ENCODE measurements around the gene ACOX1.

DNA sequence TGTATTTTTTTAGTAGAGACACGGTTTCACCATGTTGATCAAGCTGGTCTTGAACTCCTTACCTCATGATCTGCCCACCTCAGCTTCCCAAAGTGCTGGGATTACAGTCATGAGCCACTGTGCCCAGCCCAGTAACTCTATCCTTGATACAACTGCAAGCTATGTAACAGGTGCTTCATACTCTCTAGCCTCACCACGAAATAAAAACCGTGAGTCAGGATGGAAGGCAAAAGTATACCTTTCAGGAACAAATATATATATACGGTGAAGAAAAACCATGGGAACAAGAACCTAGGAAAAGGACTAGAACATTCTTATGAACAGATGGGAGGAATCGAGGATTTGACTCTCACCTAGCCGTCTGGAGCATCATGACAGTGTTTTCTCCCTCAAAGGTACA is 28.5 kb downstream of the ACOX1 start:
- TF ChIP-seq, protein P1, sequence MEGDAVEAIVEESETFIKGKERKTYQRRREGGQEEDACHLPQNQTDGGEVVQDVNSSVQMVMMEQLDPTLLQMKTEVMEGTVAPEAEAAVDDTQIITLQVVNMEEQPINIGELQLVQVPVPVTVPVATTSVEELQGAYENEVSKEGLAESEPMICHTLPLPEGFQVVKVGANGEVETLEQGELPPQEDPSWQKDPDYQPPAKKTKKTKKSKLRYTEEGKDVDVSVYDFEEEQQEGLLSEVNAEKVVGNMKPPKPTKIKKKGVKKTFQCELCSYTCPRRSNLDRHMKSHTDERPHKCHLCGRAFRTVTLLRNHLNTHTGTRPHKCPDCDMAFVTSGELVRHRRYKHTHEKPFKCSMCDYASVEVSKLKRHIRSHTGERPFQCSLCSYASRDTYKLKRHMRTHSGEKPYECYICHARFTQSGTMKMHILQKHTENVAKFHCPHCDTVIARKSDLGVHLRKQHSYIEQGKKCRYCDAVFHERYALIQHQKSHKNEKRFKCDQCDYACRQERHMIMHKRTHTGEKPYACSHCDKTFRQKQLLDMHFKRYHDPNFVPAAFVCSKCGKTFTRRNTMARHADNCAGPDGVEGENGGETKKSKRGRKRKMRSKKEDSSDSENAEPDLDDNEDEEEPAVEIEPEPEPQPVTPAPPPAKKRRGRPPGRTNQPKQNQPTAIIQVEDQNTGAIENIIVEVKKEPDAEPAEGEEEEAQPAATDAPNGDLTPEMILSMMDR (IDR thresholded peaks at IDR 0.05; ENCODE audit: borderline replicate concordance, extremely low read depth, low read length, poor library complexity, severe bottlenecking) = no peak
- no peak for TF ChIP-seq EZH2 (IDR thresholded peaks at IDR 0.05; ENCODE audit: borderline replicate concordance, low read depth, low read length, severe bottlenecking)
